Prostate gland (tissue), 2 donors: ENCODE results near the gene R3HDM2. TPM values are rescaled to one million over a fixed set of nuclear protein-coding genes. Genes with fewer than 3 reads are reported as not detected.

Source experiments
- DNase-seq: peaks from one replicate; pipeline ENCODE4 v3.0.0-alpha.2; 2019; ENCODE audit warnings: low spot score
- H3K27ac ChIP-seq, 2 donors: fragments of 200-600 bp; sonication (generic); 2 replicates each; pipeline ENCODE4 v1.5.1; 2017 to 2019
- H3K27me3 ChIP-seq: fragments of 200-600 bp; sonication (generic); replicated peaks from 2 replicates; pipeline ENCODE4 v1.5.1; 2019; ENCODE audit not compliant: insufficient read depth
- H3K36me3 ChIP-seq, 2 donors: fragments of 200-600 bp; sonication (generic); 1 replicate in 1 of 2; 2 replicates in 1 of 2; pipeline versions ENCODE4 v1.5.1 to v1.8.1; 2017 to 2019
- H3K4me1 ChIP-seq: fragments of 200-600 bp; sonication (generic); replicated peaks from 2 replicates; pipeline ENCODE4 v1.5.1; 2019
- H3K4me3 ChIP-seq, 2 donors: fragments of 200-600 bp; sonication (generic); 2 replicates each; pipeline ENCODE4 v1.5.1; 2017 to 2019
- H3K9me3 ChIP-seq: fragments of 200-600 bp; sonication (generic); 2 replicates; pipeline ENCODE4 v1.5.1; 2017
- POLR2A ChIP-seq: fragments of 450-650 bp; IDR thresholded peaks from one replicate; pipeline ENCODE4 v1.6.1; 2016; ENCODE audit warnings: antibody characterized with exemption, mild to moderate bottlenecking
- POLR2AphosphoS5 ChIP-seq: sonication (generic); formaldehyde crosslinking; IDR thresholded peaks from one replicate; pipeline ENCODE4 v1.6.1; 2017; ENCODE audit warnings: antibody characterized with exemption
- WGBS: methylation state at CpG from one replicate; pipeline ENCODE4 v1.1.5; 2018; 5-methylcytosine and 5-hydroxymethylcytosine counted together
- intact Hi-C: fragments of 100-400 bp; cut with DNase I; formaldehyde crosslinking; loops from one replicate; pipeline ENCODE4 v1.14.2; 2022
- total RNA-seq, 2 donors: library from RNA; depleted of rRNA; stranded (reverse); fragments of >200 nt; gene quantifications; one replicate each; pipeline ENCODE4 v1.1.0, GENCODE V29; 2016
- TF ChIP-seq, protein P1 (sequence below), 4 experiments: fragments of 200-600 bp in 2 of 4; fragments of 450-650 bp in 2 of 4; sonication (generic) in 2 of 4; IDR thresholded peaks; 1 replicate in 3 of 4; 2 replicates in 1 of 4; pipeline ENCODE4 v1.5.1; 2016 to 2019; ENCODE audit warnings: antibody characterized with exemption in 4 of 4, mild to moderate bottlenecking in 2 of 4, moderate library complexity in 2 of 4

Gene R3HDM2
- total RNA-seq, 2 donors from 2014 or later = 38.7 to 80.9 TPM

GRCh38 chr12:57476993-57477709, 46.3 kb upstream of the R3HDM2 start:
- DNase-seq = no peak
- intact Hi-C loops = no loop called here
- H3K27me3 ChIP-seq = peaks cover 10% of the 10 kb centered on the region
- H3K4me1 ChIP-seq = peaks cover 13% of the 10 kb centered on the region
- H3K4me3 ChIP-seq = peak overlapping the region; percentile 3 to 8
- WGBS = 84% methylated on average over 15 of the region's 15 CpGs
- H3K36me3 ChIP-seq = no peaks in the 10 kb centered on the region
- TF ChIP-seq, protein P1, sequence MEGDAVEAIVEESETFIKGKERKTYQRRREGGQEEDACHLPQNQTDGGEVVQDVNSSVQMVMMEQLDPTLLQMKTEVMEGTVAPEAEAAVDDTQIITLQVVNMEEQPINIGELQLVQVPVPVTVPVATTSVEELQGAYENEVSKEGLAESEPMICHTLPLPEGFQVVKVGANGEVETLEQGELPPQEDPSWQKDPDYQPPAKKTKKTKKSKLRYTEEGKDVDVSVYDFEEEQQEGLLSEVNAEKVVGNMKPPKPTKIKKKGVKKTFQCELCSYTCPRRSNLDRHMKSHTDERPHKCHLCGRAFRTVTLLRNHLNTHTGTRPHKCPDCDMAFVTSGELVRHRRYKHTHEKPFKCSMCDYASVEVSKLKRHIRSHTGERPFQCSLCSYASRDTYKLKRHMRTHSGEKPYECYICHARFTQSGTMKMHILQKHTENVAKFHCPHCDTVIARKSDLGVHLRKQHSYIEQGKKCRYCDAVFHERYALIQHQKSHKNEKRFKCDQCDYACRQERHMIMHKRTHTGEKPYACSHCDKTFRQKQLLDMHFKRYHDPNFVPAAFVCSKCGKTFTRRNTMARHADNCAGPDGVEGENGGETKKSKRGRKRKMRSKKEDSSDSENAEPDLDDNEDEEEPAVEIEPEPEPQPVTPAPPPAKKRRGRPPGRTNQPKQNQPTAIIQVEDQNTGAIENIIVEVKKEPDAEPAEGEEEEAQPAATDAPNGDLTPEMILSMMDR (IDR thresholded peaks at IDR 0.05) = no peak
- TF ChIP-seq POLR2AphosphoS5 (no peak), POLR2A (no peak)
- no peak overlapping the region for H3K27ac ChIP-seq
- no peaks in the 10 kb centered on the region for H3K9me3 ChIP-seq

DNA sequence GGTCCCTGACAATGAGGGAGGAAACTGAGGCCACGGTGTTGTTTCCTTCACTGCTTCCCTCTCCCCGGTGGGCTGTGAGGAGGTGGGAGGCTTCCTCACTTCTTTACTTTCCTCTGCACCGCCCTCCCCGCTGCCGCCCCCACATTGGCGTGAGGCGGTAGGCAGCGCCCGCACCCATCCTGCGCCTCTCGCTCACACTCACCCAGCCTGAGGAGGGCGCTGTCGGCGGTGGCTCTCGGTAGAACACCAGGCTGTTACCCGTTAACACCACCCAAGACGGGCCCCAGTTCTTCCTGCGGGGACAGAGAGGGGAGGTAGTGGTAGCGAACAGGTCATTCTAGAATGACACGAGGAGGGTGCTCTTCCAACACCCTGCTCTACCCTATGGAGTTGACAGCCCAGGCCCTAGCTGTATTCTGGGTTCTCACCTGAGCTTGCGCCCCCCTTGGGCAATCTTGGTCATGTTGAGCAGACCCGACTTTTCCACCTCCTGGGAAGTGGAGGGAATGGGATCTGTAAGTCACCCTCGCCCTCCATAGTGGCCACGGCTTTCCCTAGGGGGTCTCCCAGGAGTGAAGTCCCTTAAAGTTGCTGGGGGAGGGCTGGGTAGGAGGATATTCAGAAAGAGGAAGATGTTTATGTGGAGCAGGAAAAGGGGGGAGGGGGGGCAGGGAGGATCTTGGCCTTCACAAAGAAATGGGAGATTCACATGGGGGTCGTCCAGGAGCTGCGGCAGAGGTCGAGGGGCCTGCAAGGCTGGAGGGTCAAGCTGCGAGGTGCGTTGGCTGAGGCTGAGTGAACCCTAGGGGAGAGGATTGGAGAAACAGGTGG, 45.5 kb upstream of the R3HDM2 start:
- H3K4me3 ChIP-seq = peak overlapping the region; percentile 12 to 26
- intact Hi-C loops = no loop called here
- no peak overlapping the region for H3K27ac ChIP-seq
- peaks cover 13% of the 10 kb centered on the region for H3K4me1 ChIP-seq
- no peaks in the 10 kb centered on the region for H3K36me3 ChIP-seq
- peaks cover 10% of the 10 kb centered on the region for H3K27me3 ChIP-seq
- no peaks in the 10 kb centered on the region for H3K9me3 ChIP-seq
- TF ChIP-seq POLR2A = no peak
- TF ChIP-seq, protein P1 (IDR thresholded peaks at IDR 0.05) = peak in 1 of 4 experiments; percentile 16
- no peak for DNase-seq
- 22% methylated on average over 29 of the region's 29 CpGs for WGBS

- 8% methylated on average over 84 of the region's 84 CpGs for WGBS
- Histone ChIP-seq H3K9me3 (no peaks in the 10 kb centered on the region), H3K27ac (no peak overlapping the region), H3K36me3 (no peaks in the 10 kb centered on the region), H3K4me3 (peak overlapping the region; percentile 12 to 26), H3K4me1 (peaks cover 13% of the 10 kb centered on the region), H3K27me3 (peaks cover 10% of the 10 kb centered on the region)
- TF ChIP-seq, protein P1 (IDR thresholded peaks at IDR 0.05) = no peak
- TF ChIP-seq POLR2A (no peak), POLR2AphosphoS5 (no peak)
- intact Hi-C loops = no loop called here
- DNase-seq = no peak
Observed at GRCh38 chr12:57475271-57476161, 44.7 kb upstream of the R3HDM2 start.

GRCh38 chr12:57474862-57475261, 44.0 kb upstream of the R3HDM2 start:
- H3K4me3 ChIP-seq = peak overlapping the region in 1 of 2 donors; percentile 26
- H3K36me3 ChIP-seq = no peaks in the 10 kb centered on the region
- TF ChIP-seq, protein P1 (IDR thresholded peaks at IDR 0.05) = no peak
- TF ChIP-seq POLR2AphosphoS5 (no peak), POLR2A (no peak)
- H3K4me1 ChIP-seq = peaks cover 13% of the 10 kb centered on the region
- peaks cover 10% of the 10 kb centered on the region for H3K27me3 ChIP-seq
- no peak for DNase-seq
- intact Hi-C loops = no loop called here
- H3K27ac ChIP-seq = no peak overlapping the region
- WGBS = 36% methylated on average over 7 of the region's 7 CpGs
- no peaks in the 10 kb centered on the region for H3K9me3 ChIP-seq
